Ovary (tissue), 9 donors: ENCODE data around the gene MAP3K7. TPM values are rescaled to one million over a fixed set of nuclear protein-coding genes. Genes with fewer than 3 reads are reported as not detected.
A peak's percentile ranks its signal among the peaks of the same experiment; 100 is the strongest.

Experiments used
- DNase-seq, 5 donors: peaks; one replicate each; pipeline ENCODE4 v3.0.0-alpha.2; 2019 to 2020
- H3K27ac ChIP-seq, 2 donors: fragments of 200-600 bp; one replicate each; pipeline versions ENCODE4 v1.5.1 to v1.8.0; 2019 to 2022
- H3K27me3 ChIP-seq: fragments of 200-600 bp; one replicate; pipeline ENCODE4 v1.8.0; 2022
- H3K36me3 ChIP-seq: fragments of 200-600 bp; sonication (generic); one replicate; pipeline ENCODE4 v1.5.1; 2019
- H3K4me1 ChIP-seq: one replicate; pipeline ENCODE4 v1.8.1; 2013; ENCODE audit warnings: mild to moderate bottlenecking, moderate library complexity; ENCODE audit not compliant: insufficient read depth
- H3K4me3 ChIP-seq: fragments of 200-600 bp; sonication (generic); one replicate; pipeline ENCODE4 v1.5.1; 2017
- H3K9me3 ChIP-seq, 2 donors: fragments of 200-600 bp in 1 of 2; sonication (generic) in 1 of 2; one replicate each; pipeline versions ENCODE4 v1.5.1 to v1.8.1; 2013 to 2019; ENCODE audit warnings: mild to moderate bottlenecking in 1 of 2, moderate library complexity in 1 of 2
- EP300 ChIP-seq: sonication (generic); formaldehyde crosslinking; IDR thresholded peaks from one replicate; pipeline ENCODE4 v1.6.1; 2017; ENCODE audit warnings: antibody characterized with exemption
- POLR2A ChIP-seq: fragments of 450-650 bp; IDR thresholded peaks from one replicate; pipeline ENCODE4 v1.6.1; 2017; ENCODE audit warnings: antibody characterized with exemption, mild to moderate bottlenecking, moderate library complexity
- WGBS, 3 donors: extraction: QIAGEN DNeasy Blood & Tissue Kit in 1 of 3; methylation state at CpG; one replicate each; pipeline versions ENCODE4 v1.1.5 to v1.1.7; 2013 to 2017; 5-methylcytosine and 5-hydroxymethylcytosine counted together
- intact Hi-C, 4 donors: fragments of 100-400 bp; cut with DNase I; formaldehyde crosslinking; loops; one replicate each; pipeline versions ENCODE4 v1.11.0 to v1.15.1; 2022 to 2023
- polyA plus RNA-seq, 2 donors: library from polyadenylated mRNA; stranded (reverse); fragments of 200-250 nt in 1 of 2; fragments of 350-450 nt in 1 of 2; fragmentation: Illumina TruSeq in 1 of 2; extraction: RNeasy Lipid Tissue Mini Kit (QIAGEN cat#74804) in 1 of 2; gene quantifications; one replicate each; pipeline ENCODE4 v1.2.3, GENCODE V29; 2013 to 2014
- total RNA-seq, 7 donors: library from RNA; depleted of rRNA in 2 of 7; stranded (reverse); fragments of >200 nt in 2 of 7; fragmentation: NEBNext Ultra II Directional in 3 of 7; extraction: Animal tissue kit (Norgen Biotek cat#: 25700) in 3 of 7; gene quantifications; one replicate each; pipeline versions ENCODE4 v1.1.0 to v1.2.4, GENCODE V29; 2016 to 2023
- TF ChIP-seq, protein P1 (sequence below), 3 donors: fragments of 450-650 bp in 2 of 3; fragments of 200-600 bp in 1 of 3; IDR thresholded peaks; one replicate each; pipeline versions ENCODE4 v1.5.1 to v1.8.0; 2016 to 2022; ENCODE audit warnings: antibody characterized with exemption in 3 of 3, mild to moderate bottlenecking in 1 of 3
- donor health status: DM: no; HTN: no; CAD: no; lungs with moderate emphysema.
- donor health status: DM: no; HTN: no; CAD: no.
- donor health status: Bipolar disorder and iron deficiency.
- donor health status: DM: yes; HTN: yes; CAD: no.
- donor health status: DM: no; HTN: no; CAD: no.
- donor health status: DM: yes; HTN: yes; CAD: no.

MAP3K7 gene
- total and polyA plus RNA-seq, 9 donors, result 14.1 to 30.5 (median 24.9) TPM

DNA sequence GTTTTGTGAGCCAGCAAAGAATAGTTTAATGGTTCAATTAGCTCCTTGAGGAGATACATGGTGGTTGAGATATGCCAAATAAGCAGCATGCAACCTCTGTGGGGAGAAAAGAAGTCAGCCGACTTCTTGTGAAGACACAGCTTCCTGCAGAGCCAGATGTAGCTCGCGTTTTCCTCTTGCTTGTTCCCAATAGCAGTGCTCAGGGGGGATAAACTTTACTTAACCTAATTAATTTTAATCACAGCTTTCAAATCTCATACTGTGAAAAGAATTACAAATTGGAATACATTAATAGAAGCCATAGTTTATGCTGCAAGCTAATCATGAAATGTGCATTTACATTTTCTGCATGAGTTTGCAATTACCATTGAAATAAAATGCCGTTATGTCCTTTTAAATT lies 106.2 kb downstream of the MAP3K7 start:
- Histone ChIP-seq H3K4me1 (no peaks in the 10 kb centered on the region), H3K9me3 (no peaks in the 10 kb centered on the region), H3K27ac (no peak overlapping the region), H3K36me3 (no peaks in the 10 kb centered on the region), H3K27me3 (no peaks in the 10 kb centered on the region), H3K4me3 (no peak overlapping the region)
- DNase-seq, result no peak
- intact Hi-C loops, result loop anchor here in 2 of 4 donors (5.0 kb wide), 2 partner anchors 538 to 548 kb away; no protein-coding TSS in a partner anchor
- WGBS, 3 donors, result 87 to 92% (median 91%) methylated on average over 4 of the region's 4 CpGs
- TF ChIP-seq POLR2A, result no peak

DNA sequence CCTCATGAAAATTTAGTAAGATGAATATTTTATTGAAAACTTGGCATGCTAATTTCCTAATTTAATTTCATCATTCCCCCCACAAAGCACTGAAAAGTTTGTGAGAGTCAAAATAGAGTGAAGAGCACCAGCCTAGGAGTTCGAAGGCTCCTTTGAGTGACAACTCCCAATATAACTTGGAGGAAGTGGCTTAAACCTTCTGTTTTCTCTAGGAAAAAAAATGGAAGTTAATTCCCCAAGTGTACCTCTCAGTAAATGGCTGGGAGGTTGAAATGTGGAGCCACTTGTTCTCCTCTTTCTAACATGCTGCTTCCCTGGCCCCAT lies 107.3 kb downstream of the MAP3K7 start:
- WGBS, 3 donors, result 88 to 95% (median 94%) methylated on average over 1 of the region's 1 CpG
- intact Hi-C loops, result loop anchor here (2.0 to 10.0 kb wide), 4 partner anchors 75 to 539 kb away; partner anchors contain the start of gene BACH2 (in 2 of the 4)
- H3K27me3 ChIP-seq, result no peaks in the 10 kb centered on the region
- TF ChIP-seq, protein P1, sequence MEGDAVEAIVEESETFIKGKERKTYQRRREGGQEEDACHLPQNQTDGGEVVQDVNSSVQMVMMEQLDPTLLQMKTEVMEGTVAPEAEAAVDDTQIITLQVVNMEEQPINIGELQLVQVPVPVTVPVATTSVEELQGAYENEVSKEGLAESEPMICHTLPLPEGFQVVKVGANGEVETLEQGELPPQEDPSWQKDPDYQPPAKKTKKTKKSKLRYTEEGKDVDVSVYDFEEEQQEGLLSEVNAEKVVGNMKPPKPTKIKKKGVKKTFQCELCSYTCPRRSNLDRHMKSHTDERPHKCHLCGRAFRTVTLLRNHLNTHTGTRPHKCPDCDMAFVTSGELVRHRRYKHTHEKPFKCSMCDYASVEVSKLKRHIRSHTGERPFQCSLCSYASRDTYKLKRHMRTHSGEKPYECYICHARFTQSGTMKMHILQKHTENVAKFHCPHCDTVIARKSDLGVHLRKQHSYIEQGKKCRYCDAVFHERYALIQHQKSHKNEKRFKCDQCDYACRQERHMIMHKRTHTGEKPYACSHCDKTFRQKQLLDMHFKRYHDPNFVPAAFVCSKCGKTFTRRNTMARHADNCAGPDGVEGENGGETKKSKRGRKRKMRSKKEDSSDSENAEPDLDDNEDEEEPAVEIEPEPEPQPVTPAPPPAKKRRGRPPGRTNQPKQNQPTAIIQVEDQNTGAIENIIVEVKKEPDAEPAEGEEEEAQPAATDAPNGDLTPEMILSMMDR (IDR thresholded peaks at IDR 0.05), result no peak
- H3K4me3 ChIP-seq, result no peak overlapping the region
- no peaks in the 10 kb centered on the region for H3K4me1 ChIP-seq
- no peak overlapping the region for H3K27ac ChIP-seq
- no peaks in the 10 kb centered on the region for H3K36me3 ChIP-seq
- H3K9me3 ChIP-seq, result no peaks in the 10 kb centered on the region
- DNase-seq, result no peak

DNA sequence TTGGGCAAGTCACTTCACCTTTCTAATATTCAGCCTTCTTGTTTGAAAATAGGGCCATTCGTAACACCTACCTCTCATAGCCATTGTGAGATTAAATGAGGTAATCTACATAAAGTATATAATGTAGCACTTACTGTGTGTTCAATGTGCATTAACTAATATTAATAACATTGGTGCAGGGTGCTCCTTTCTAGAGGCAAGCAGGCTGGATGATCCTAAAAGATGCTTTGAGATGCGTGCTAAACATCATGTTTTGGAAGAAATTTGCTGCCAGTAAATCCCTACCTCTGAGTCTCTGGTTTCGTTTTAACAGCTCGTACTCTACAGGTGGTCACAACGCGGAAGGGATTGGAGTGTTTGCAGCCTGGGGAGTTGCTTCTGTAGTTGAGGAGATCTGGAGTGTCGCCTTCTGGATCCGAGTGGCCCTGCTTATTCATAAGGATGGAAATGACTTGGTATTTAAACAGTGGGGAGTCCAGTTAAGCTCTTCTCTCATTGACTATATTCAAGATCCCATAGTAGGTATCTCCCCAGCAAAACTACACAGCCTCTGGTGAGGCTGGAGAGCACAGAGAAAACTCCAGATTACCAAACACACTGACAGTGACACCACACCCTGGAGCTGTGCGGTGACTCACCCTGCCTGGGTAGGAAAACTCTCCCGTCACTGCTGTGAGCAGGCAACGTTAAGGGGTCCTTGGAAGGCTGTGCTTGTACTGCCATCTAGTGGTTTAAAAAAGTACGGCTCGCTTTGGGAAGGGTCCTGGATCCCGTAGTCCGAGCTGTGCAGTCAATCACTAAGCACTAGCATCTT lies 107.9 kb downstream of the MAP3K7 start:
- DNase-seq, result peak; percentile 84 to 93 (median 86)
- Histone ChIP-seq H3K9me3 (no peaks in the 10 kb centered on the region), H3K4me3 (no peak overlapping the region), H3K36me3 (no peaks in the 10 kb centered on the region), H3K4me1 (no peaks in the 10 kb centered on the region), H3K27me3 (no peaks in the 10 kb centered on the region), H3K27ac (no peak overlapping the region)
- intact Hi-C loops, result loop anchor here (2.0 to 10.0 kb wide), 4 partner anchors 74 to 538 kb away; partner anchors contain the start of gene BACH2 (in 2 of the 4)
- 34 to 37% (median 36%) methylated on average over 15 of the region's 15 CpGs for WGBS, 3 donors
- TF ChIP-seq POLR2A (no peak), EP300 (no peak)
- TF ChIP-seq, protein P1 (IDR thresholded peaks at IDR 0.05), result peak; percentile 84 to 95 (median 90)

DNA sequence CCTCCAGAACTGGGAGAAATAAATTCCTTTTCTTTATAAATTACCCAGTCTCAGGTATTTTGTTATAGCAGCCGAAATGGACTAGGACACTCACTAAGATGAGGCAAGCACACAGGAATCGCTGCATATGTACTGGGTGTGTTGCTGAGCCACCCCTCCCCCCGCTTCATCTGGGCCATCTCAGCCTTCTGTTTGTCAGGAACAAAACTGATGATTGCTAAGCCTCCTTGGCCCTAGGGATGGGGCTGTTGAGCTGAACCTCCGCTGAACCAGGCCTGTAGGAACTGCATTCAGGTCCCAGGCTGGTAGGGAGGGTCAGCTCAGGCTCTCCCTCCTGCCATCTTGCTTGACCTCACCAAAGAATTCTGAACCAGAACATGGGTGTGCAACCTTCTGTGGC lies 108.6 kb downstream of the MAP3K7 start:
- no peaks in the 10 kb centered on the region for H3K27me3 ChIP-seq
- WGBS, 3 donors, result 90 to 96% (median 93%) methylated on average over 4 of the region's 4 CpGs
- no peak for DNase-seq
- no peak overlapping the region for H3K27ac ChIP-seq
- H3K9me3 ChIP-seq, result no peaks in the 10 kb centered on the region
- H3K36me3 ChIP-seq, result no peaks in the 10 kb centered on the region
- no peaks in the 10 kb centered on the region for H3K4me1 ChIP-seq
- no peak for TF ChIP-seq EP300
- no peak for TF ChIP-seq POLR2A
- TF ChIP-seq, protein P1 (IDR thresholded peaks at IDR 0.05), result no peak
- no peak overlapping the region for H3K4me3 ChIP-seq
- intact Hi-C loops, result loop anchor here (2.0 to 10.0 kb wide), 4 partner anchors 73 to 537 kb away; partner anchors contain the start of gene BACH2 (in 2 of the 4)

DNA sequence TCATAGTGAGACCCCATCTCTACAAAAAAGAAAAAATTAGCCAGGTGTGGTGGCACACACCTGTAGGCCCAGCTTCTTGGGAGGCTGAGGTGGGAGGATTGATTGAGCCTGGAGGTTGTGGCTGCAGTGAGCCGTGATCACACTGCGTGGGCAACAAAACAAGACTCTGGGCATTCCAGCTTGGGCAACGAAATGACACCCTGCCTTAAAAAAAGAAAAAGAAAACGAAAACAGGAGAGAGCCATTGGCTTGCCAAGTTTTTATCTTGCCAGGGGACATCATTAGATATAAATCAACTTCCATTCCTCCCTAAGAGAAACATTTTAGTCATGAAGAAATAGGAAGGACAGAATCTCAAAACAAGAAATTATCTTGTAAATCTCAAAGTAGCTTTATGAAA lies 109.5 kb downstream of the MAP3K7 start:
- DNase-seq, result no peak
- Histone ChIP-seq H3K27ac (no peak overlapping the region), H3K36me3 (no peaks in the 10 kb centered on the region), H3K9me3 (no peaks in the 10 kb centered on the region), H3K4me1 (no peaks in the 10 kb centered on the region), H3K27me3 (no peaks in the 10 kb centered on the region), H3K4me3 (no peak overlapping the region)
- TF ChIP-seq, protein P1 (IDR thresholded peaks at IDR 0.05), result no peak
- TF ChIP-seq EP300, result no peak
- TF ChIP-seq POLR2A, result no peak
- intact Hi-C loops, result loop anchor here in 2 of 4 donors (10.0 kb wide), 3 partner anchors 73 to 183 kb away; partner anchors contain the start of gene BACH2 (in 2 of the 2)
- WGBS, 3 donors, result 68 to 82% (median 81%) methylated on average over 4 of the region's 4 CpGs
